Mesendoderm (in vitro differentiated cells): ENCODE data around the gene AGBL4.
A peak's percentile ranks its signal among the peaks of the same experiment; 100 is the strongest.

Source experiments
- DNase-seq: peaks from one replicate; pipeline ENCODE4 v3.0.0; 2013
- H2AK5ac ChIP-seq: 2 replicates; pipeline ENCODE4 v1.6.1; 2013; ENCODE audit warnings: low read length, inconsistent platforms
- H2BK120ac ChIP-seq: 2 replicates; pipeline ENCODE4 v1.6.1; 2013; ENCODE audit warnings: low read depth, mild to moderate bottlenecking, low read length, moderate library complexity, mixed read lengths
- H2BK15ac ChIP-seq: replicated peaks from 2 replicates; pipeline ENCODE4 v1.6.1; 2013; ENCODE audit warnings: low read depth, mild to moderate bottlenecking, moderate library complexity
- H2BK5ac ChIP-seq: 2 replicates; pipeline ENCODE4 v1.6.1; 2013; ENCODE audit warnings: low read length, inconsistent platforms
- H3K18ac ChIP-seq: 2 replicates; pipeline ENCODE4 v1.6.1; 2013; ENCODE audit warnings: mild to moderate bottlenecking, low read length, mixed read lengths
- H3K23ac ChIP-seq: one replicate; pipeline ENCODE4 v1.6.1; 2013; ENCODE audit warnings: low read length
- H3K27ac ChIP-seq: 2 replicates; pipeline ENCODE4 v1.5.1; 2013; ENCODE audit warnings: low read depth, mild to moderate bottlenecking, inconsistent platforms, low read length, moderate library complexity
- H3K27me3 ChIP-seq: 2 replicates; pipeline ENCODE4 v1.6.1; 2013; ENCODE audit warnings: low read length, control low read depth, mild to moderate bottlenecking, inconsistent platforms; ENCODE audit not compliant: insufficient read depth, poor library complexity
- H3K36me3 ChIP-seq: 2 replicates; pipeline ENCODE4 v1.6.1; 2013; ENCODE audit warnings: low read length, inconsistent platforms; ENCODE audit not compliant: control insufficient read depth, insufficient read depth
- H3K4ac ChIP-seq: one replicate; pipeline ENCODE4 v1.6.1; 2013; ENCODE audit warnings: low read depth, mild to moderate bottlenecking, low read length, moderate library complexity
- H3K4me1 ChIP-seq: 2 replicates; pipeline ENCODE4 v1.6.1; 2013; ENCODE audit warnings: low read depth, low read length, inconsistent platforms; ENCODE audit not compliant: control insufficient read depth
- H3K4me2 ChIP-seq: 2 replicates; pipeline ENCODE4 v1.6.1; 2013; ENCODE audit warnings: low read length
- H3K4me3 ChIP-seq: 2 replicates; pipeline ENCODE4 v1.5.1; 2013; ENCODE audit warnings: mild to moderate bottlenecking, low read length
- H3K56ac ChIP-seq: one replicate; pipeline ENCODE4 v1.6.1; 2013; ENCODE audit warnings: low read length
- H3K79me1 ChIP-seq: 2 replicates; pipeline ENCODE4 v1.6.1; 2013; ENCODE audit warnings: low read length, inconsistent platforms
- H3K79me2 ChIP-seq: 2 replicates; pipeline ENCODE4 v1.6.1; 2013; ENCODE audit warnings: mild to moderate bottlenecking, low read length; ENCODE audit not compliant: control insufficient read depth, insufficient read depth
- H3K9ac ChIP-seq: 2 replicates; pipeline ENCODE4 v1.6.1; 2013; ENCODE audit warnings: low read length, inconsistent platforms
- H4K5ac ChIP-seq: one replicate; pipeline ENCODE4 v1.6.1; 2013; ENCODE audit warnings: low read length
- H4K8ac ChIP-seq: one replicate; pipeline ENCODE4 v1.6.1; 2013; ENCODE audit warnings: low read depth, mild to moderate bottlenecking, control low read depth, low read length, moderate library complexity
- WGBS: extraction: QIAGEN DNeasy Blood & Tissue Kit; methylation state at CpG from one replicate; pipeline ENCODE4 v1.1.7; 2013; ENCODE audit warnings: low lambda C conversion rate, missing lambda C conversion rate; ENCODE audit not compliant: insufficient coverage; ENCODE audit errors: extremely low coverage; 5-methylcytosine and 5-hydroxymethylcytosine counted together

Gene AGBL4

GRCh38 chr1:48532976-48533375 is 1490.8 kb downstream of the AGBL4 start:
- Histone ChIP-seq H3K9ac (no peak overlapping the region), H4K8ac (no peak overlapping the region), H3K79me1 (no peaks in the 10 kb centered on the region), H4K5ac (no peak overlapping the region), H2BK15ac (no peak overlapping the region), H3K4me1 (peaks cover 13% of the 10 kb centered on the region), H3K18ac (no peak overlapping the region), H2BK120ac (no peak overlapping the region), H3K4me2 (no peak overlapping the region), H2BK5ac (peak overlapping the region; percentile 79), H2AK5ac (no peak overlapping the region), H3K23ac (no peak overlapping the region), H3K27ac (no peak overlapping the region), H3K79me2 (no peaks in the 10 kb centered on the region), H3K4ac (no peak overlapping the region), H3K27me3 (no peaks in the 10 kb centered on the region), H3K36me3 (no peaks in the 10 kb centered on the region), H3K4me3 (no peak overlapping the region), H3K56ac (peak overlapping the region; percentile 69)
- WGBS: no CpG with 5 or more reads among the region's 1 CpG
- peak; percentile 84 for DNase-seq

- H3K23ac ChIP-seq: no peak overlapping the region
- no peaks in the 10 kb centered on the region for H3K79me1 ChIP-seq
- H3K27me3 ChIP-seq: no peaks in the 10 kb centered on the region
- no peak overlapping the region for H3K9ac ChIP-seq
- WGBS: no CpG with 5 or more reads among the region's 2 CpGs
- H3K27ac ChIP-seq: no peak overlapping the region
- peak overlapping the region; percentile 3 for H2BK5ac ChIP-seq
- peak overlapping the region; percentile 49 for H3K56ac ChIP-seq
- no peak overlapping the region for H2AK5ac ChIP-seq
- peak overlapping the region; percentile 25 for H3K18ac ChIP-seq
- no peak overlapping the region for H3K4ac ChIP-seq
- H3K4me2 ChIP-seq: no peak overlapping the region
- peaks cover 18% of the 10 kb centered on the region for H3K4me1 ChIP-seq
- H2BK15ac ChIP-seq: no peak overlapping the region
- peak; percentile 95 for DNase-seq
- H3K4me3 ChIP-seq: no peak overlapping the region
- H3K36me3 ChIP-seq: no peaks in the 10 kb centered on the region
- no peaks in the 10 kb centered on the region for H3K79me2 ChIP-seq
- H4K5ac ChIP-seq: no peak overlapping the region
- H4K8ac ChIP-seq: no peak overlapping the region
- H2BK120ac ChIP-seq: no peak overlapping the region
Measured at GRCh38 chr1:48530727-48531351, 1492.9 kb downstream of the AGBL4 start.

- H3K23ac ChIP-seq: no peak overlapping the region
- peak overlapping the region; percentile 54 for H3K18ac ChIP-seq
- no peak overlapping the region for H3K9ac ChIP-seq
- H3K79me1 ChIP-seq: no peaks in the 10 kb centered on the region
- no peak overlapping the region for H4K5ac ChIP-seq
- DNase-seq: no peak
- H3K56ac ChIP-seq: peak overlapping the region; percentile 8
- no peaks in the 10 kb centered on the region for H3K36me3 ChIP-seq
- no peaks in the 10 kb centered on the region for H3K79me2 ChIP-seq
- H3K4me3 ChIP-seq: no peak overlapping the region
- H2AK5ac ChIP-seq: no peak overlapping the region
- no peak overlapping the region for H3K4ac ChIP-seq
- H3K4me2 ChIP-seq: no peak overlapping the region
- no peak overlapping the region for H4K8ac ChIP-seq
- H3K4me1 ChIP-seq: peaks cover 12% of the 10 kb centered on the region
- H2BK15ac ChIP-seq: no peak overlapping the region
- H3K27ac ChIP-seq: no peak overlapping the region
- WGBS: no CpG with 5 or more reads among the region's 5 CpGs
- no peak overlapping the region for H2BK120ac ChIP-seq
- no peak overlapping the region for H2BK5ac ChIP-seq
- no peaks in the 10 kb centered on the region for H3K27me3 ChIP-seq
Measured at GRCh38 chr1:48527051-48527450, 1496.7 kb downstream of the AGBL4 start.

- Histone ChIP-seq H2AK5ac (no peak overlapping the region), H2BK120ac (peak overlapping the region; percentile 31), H3K18ac (peak overlapping the region; percentile 42), H3K4me3 (no peak overlapping the region), H4K5ac (no peak overlapping the region), H3K23ac (no peak overlapping the region), H3K4me2 (no peak overlapping the region), H3K27ac (no peak overlapping the region), H4K8ac (no peak overlapping the region), H3K36me3 (no peaks in the 10 kb centered on the region), H3K56ac (peak overlapping the region; percentile 74), H3K27me3 (no peaks in the 10 kb centered on the region), H2BK15ac (no peak overlapping the region), H3K4me1 (peaks cover 12% of the 10 kb centered on the region), H2BK5ac (peak overlapping the region; percentile 33), H3K79me1 (no peaks in the 10 kb centered on the region), H3K79me2 (no peaks in the 10 kb centered on the region), H3K4ac (peak overlapping the region; percentile 95), H3K9ac (no peak overlapping the region)
- no CpG with 5 or more reads among the region's 4 CpGs for WGBS
- peak; percentile 78 for DNase-seq
Measured at GRCh38 chr1:48526008-48526710, 1497.6 kb downstream of the AGBL4 start.

- H2AK5ac ChIP-seq: no peak overlapping the region
Measured at GRCh38 chr1:48524892-48525467, 1498.8 kb downstream of the AGBL4 start.

More at GRCh38 chr1:48524892-48525467, 1498.8 kb downstream of the AGBL4 start:
- Histone ChIP-seq H2BK5ac (peak overlapping the region; percentile 9), H2BK15ac (peak overlapping the region; percentile 29), H3K79me1 (no peaks in the 10 kb centered on the region), H4K5ac (no peak overlapping the region), H3K56ac (no peak overlapping the region), H3K79me2 (no peaks in the 10 kb centered on the region), H3K27ac (no peak overlapping the region), H3K36me3 (no peaks in the 10 kb centered on the region), H3K4me3 (no peak overlapping the region), H2BK120ac (no peak overlapping the region), H3K9ac (no peak overlapping the region), H3K23ac (no peak overlapping the region), H3K4me2 (no peak overlapping the region), H3K18ac (peak overlapping the region; percentile 23), H4K8ac (no peak overlapping the region), H3K4me1 (peaks cover 10% of the 10 kb centered on the region), H3K4ac (no peak overlapping the region), H3K27me3 (no peaks in the 10 kb centered on the region)
- WGBS: no CpG with 5 or more reads among the region's 1 CpG
- DNase-seq: no peak
